NCI-H2107 (cell line): Measurements from ENCODE around the gene SOX21.
"Not testable (repeated sequence)": the region's sequence is repeated elsewhere in the genome, so short reads cannot be mapped to it uniquely, and the experiment has no call there.

ENCODE experiments used
- DNase-seq: peaks from one replicate; lab custom pipeline; 2025; lab: John Stamatoyannopoulos, UW

The SOX21 gene

GRCh38 chr13:94712287-94712811 lies at the start of gene SOX21:
Gene SOX21 (minus strand): TSS chr13:94712545. CDS start chr13:94712049, 496 bp downstream.
- DNase-seq = no peak

- no peak for DNase-seq
Measured at GRCh38 chr13:94761407-94761806, 49.1 kb upstream of the SOX21 start.

- no peak for DNase-seq
Measured at GRCh38 chr13:94759120-94759728, 46.9 kb upstream of the SOX21 start.

DNA sequence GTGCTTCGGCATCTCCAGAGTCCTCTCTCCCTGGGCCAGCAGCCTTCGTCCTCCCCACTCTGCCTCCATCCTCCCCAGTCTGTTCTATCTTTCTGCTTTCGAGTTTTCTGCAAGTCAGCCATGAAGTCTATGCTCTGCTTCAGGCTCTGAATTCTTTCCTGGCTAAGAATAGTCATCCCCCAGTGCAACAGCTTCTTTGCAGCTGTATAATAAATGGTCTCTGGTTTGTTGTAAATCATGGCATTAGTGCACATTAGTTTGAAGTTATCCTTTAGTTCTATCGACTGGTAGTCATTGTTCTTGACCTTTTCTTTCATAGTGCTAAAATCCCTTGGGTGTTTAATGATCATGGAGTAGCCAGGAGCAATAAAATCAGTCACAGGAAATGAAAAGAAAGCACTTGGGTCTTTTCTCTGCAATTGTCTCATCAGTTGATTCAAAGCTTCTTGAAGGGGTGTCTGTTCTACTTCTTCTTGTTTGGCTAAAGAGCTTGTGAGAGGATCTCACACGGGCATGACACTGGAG lies 46.2 kb upstream of the SOX21 start:
- no peak for DNase-seq

DNA sequence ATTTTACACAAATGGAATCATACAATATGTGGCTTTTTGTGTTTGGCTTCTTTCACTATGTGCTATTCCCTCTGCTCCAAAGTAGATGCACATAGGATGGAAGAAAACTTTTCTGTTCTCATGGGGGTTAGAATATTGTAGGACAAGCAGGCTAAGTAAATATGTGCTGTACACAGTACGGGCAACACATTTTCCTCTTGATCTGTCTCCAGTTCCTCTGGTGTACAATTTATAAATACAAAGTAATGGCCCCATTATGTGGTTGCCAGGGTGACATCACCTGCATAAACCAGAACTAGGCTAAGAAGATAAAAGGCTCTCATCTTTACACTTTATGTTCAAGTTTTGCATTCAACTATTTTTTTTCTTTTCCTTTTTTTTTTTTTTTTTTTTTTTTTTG lies 41.0 kb upstream of the SOX21 start:
- DNase-seq = no peak

DNA sequence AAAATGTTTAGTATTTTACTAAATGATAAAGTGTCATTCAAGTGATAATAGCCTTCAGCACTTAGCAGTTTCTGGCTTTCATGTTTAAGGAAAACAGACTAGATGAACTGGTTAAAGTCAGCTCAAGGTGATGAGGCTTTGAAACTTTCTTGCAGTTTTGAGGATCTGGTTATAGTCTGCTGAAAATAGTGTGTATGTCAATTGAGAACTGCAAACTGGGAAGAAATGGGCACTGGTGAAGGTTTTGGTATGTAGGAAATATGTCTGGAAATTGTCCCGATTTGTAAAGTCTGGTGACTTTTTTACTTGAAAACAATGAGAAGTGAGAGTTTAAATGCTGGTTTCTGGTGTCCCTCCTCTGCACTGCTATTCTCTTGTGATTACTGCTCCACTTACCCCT lies 36.8 kb upstream of the SOX21 start:
- no peak for DNase-seq

DNA sequence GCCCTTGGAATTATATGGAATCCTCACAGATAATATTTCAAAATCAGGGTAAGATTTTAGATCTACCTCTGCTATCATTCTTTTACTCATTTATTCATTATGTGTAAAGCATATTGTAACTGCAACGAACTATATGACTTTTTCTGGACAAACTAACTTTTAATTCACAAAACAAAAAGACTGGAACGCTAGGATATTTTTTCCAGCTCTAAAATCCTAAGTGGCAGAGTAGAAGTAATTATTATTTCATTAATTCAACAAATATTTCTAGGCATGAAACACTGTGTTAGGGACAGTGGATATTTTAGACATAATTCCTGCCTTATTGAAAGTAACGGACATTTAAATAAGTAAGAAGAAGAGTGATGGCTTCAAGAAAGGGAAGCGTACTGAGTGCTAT lies 26.9 kb upstream of the SOX21 start:
- DNase-seq = no peak

DNA sequence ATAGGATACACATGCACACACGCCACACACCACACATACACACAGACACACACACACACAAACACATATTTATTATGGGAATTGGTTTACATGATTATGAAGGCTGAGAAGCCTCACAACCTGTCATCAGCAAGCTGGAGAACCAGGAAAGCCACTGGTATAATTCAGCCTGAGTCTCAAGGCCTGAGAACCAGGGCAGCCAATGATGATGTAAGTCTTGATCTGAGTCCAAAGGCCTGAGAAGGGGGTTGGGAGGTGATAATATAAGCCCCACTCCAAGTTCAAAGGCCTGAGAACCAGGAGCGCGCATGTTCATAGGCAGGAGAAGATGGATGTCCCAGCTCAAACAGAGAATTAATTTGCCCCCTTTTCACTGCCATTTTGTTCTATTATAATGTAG lies 18.7 kb upstream of the SOX21 start:
- no peak for DNase-seq

GRCh38 chr13:94729941-94730340 lies 17.6 kb upstream of the SOX21 start:
- DNase-seq = not testable (repeated sequence)

DNA sequence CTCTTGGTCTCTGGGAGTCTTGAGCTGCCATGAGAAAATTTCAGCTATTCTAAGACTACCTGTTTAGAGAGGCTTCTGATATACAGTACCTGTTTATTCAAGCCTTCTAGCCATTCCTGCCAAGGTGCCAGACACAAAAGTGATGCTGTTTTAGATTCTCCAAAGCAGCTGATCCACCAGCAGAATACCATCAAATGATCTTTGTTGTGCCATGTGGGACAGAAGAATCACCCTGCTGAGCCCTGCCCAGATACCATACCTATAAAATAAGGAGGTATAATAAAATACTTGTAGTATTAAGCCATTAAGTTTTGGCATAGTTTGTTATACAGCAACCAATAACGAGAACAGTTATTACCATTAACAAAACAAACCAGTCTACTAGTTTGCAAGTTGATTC lies 14.1 kb upstream of the SOX21 start:
- no peak for DNase-seq

DNA sequence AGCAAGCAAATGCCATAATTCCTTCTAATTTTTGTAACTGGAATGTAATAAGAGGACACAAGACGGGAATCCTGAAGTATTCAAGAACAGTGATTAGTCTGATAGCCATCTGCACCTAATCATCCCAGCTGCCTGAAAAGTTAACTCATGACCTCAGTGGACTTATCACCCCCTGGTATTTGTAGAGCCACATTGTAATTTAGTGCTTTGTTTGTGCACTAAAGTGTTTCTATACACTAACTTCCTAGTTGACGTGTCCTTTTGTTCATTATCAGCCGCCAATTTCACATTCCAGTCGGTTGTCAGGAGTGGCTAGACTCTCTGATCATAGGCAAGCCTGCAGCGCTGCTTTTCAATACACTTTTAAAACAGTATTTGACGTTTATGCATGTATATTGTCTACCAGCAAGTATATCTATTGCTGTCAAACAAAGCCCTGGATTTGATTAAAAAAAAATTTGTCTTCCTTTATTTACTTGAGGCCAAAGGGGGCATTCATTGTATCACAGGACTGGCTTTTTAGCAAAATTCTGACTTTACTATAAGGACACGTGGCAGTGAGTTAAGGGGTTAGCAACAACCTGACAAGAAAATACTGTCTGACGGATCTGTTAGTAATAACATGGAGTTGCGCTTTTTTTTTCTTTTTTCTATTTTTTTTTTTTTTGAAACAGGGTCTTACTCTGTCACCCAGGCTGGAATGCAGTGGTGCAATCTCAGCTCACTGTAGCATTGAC lies 10.4 kb upstream of the SOX21 start:
- DNase-seq = no peak

DNA sequence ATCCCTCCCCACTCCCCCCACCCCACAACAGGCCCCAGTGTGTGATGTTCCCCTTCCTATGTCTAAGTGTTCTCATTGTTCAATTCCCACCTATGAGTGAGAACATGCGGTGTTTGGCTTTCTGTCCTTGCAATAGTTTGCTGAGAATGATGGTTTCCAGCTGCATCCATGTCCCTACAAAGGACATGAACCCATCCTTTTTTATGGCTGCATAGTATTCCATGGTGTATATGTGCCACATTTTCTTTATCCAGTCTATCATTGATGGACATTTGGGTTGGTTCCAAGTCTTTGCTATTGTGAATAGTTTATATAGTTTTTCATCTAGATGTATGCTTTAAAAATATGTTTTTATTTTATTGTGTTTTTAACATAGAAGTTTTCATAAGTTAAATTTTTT lies 6.4 kb upstream of the SOX21 start:
- not testable (repeated sequence) for DNase-seq

GRCh38 chr13:94717916-94718315 lies 5.6 kb upstream of the SOX21 start:
- DNase-seq = no peak

DNA sequence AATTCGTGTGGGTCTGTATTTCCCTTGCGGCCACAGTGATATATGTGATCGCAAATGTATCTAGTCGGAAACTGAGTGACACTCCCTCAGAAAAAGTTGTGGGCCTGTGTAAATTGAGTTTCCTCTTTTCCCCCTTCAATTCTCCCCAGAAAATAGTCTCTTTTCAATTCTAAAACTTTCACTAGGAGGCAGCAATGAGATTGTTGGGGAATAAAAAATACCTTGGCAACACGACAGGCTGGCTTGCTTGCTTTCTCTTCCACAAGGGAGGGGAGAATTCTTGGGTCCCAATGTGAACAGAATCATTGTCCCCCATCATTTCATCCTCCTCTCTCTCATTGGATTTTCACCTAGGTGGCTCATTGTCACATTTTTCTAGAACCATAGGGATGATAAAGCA lies 3.7 kb upstream of the SOX21 start:
- DNase-seq = no peak

GRCh38 chr13:94713561-94714182 lies 1.3 kb upstream of the SOX21 start:
- DNase-seq = no peak

- no peak for DNase-seq
Measured at GRCh38 chr13:94712812-94713560, 641 bp upstream of the SOX21 start.

DNA sequence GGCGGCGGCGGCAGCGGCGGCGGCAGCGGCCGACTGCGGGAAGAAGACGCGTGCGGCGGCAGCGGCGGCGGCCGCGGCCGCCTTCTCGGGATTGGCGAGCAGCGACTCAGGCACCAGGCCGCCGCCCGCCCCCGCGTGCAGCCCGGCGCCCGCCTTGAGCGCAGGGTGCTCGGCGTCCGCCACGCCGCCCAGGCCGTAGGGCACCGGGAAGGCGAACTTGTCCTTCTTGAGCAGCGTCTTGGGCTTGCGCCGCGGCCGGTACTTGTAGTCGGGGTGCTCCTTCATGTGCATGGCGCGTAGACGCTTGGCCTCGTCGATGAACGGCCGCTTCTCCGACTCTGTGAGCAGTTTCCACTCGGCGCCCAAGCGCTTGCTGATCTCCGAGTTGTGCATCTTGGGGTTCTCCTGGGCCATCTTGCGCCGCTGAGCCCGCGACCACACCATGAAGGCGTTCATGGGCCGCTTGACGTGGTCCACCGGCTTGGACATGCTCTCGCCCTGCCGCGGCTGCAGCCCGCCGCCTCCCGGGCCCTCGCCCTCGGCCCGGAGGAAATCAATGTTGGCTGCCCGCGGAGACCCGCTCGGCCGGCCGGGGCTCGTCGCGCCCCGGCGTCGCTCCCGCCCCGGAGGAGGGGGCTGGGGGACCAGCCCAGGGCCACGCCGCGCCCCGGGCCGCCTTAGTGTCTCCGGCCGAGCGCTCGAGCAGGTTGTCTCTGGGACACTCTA lies 621 bp downstream of the SOX21 start:
- DNase-seq = no peak

DNA sequence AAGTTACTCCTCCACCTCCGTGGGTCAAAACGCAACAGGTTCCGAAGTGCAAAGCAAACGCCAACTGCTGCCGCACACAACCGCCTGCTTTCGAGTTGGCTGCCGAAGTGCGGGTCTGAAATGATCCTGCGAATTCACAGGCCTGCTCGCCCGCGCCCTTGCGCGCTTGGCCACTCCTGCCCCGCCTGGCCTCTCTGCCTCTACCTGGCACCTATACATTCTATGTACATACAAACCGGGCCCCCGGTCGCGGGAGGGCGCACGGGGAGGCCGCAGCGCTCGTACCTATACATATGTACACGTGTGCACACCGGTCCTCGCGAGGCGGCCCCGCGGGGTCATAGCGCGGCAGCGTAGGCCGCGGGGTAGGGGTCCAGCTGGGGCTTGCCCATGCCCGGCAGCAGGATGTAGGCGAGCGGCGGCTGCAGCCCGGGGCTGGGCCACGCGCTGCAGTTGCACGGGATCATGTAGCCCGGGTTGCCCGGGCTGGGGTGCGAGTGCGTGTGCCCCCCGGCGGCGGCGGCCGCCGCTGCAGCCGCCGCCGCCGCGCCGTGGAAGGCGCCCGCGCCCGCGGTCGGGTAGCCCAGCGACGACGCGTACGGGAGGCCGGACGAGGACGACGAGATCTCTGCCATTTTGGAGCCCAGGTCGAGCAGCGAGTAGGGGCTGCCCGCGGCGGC lies 1.3 kb downstream of the SOX21 start:
- DNase-seq = peak; percentile 20

DNA sequence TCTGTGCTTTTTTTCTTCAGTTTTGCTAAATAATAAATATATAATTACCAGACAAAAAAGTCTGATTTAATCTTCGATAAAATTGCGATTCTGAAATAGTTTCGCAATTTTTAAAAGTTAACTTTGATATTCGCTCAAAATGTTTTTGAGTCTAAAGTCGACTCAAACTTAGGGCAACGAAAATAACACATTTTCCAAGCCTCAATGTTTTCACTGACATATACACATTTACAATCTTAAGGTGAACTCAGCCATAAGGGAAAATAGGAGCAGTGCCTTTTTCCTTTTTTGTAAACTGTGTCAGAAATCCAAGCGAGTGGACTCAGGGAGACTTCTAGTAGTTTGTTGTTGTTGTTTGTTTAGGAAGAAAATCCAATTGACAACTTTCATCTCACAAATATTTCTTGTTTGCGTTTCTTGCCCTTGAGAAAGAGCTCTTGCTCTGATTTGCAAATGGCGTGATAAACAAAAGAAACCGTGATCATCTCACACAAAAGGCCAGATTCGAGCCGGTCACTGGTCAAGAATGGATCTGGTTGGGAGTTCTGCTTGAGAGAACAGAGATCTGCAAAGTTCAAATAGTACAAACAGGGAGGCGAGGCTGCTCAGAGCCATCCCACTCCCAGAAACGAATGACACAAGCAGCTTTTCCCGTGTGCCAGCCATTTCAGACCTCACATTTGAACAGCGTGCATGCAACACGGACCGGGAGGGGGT lies 2.1 kb downstream of the SOX21 start:
- no peak for DNase-seq
